ENCODE measurements around the gene RNF152. TPM values are rescaled to one million over a fixed set of nuclear protein-coding genes. Genes with fewer than 3 reads are reported as not detected.

RNF152 gene
- total RNA-seq, 1 experiment from 2014 or later, result 2.3 TPM

DNA sequence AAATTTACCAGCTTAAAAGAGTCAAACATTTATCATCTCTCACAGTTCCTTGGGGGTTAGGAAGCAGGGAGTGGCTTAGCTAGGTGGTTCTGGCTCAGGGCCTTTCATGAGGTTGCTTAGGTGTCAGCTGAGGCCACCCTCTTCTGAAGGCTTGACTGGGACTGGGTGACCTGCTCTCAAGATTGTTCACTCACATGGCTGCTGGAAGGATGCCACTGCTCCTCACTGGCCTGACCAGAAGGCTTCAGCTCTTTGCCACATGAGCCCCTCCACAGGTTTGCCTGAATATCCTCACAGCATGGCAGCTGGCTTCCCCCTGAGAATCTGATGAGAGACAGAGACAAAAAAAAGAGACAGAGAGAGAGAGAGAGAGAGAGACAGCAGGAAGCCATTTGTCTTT, 17.3 kb upstream of the RNF152 start:
- Histone ChIP-seq H2BK12ac (ENCODE audit: insufficient read length, low read depth, low read length) (no peak overlapping the region), H3K9ac (ENCODE audit: extremely low read depth, insufficient read length, low read length) (no peak overlapping the region), H2BK5ac (ENCODE audit: insufficient read length, low read length) (no peak overlapping the region), H3K14ac (ENCODE audit: insufficient read depth, low read length) (no peak overlapping the region; the same call in 1 of the 2 replicates), H3K4me2 (ENCODE audit: insufficient read depth, insufficient read length, low read length) (no peak overlapping the region), H2BK20ac (ENCODE audit: low read depth, low read length, poor library complexity, severe bottlenecking) (no peak overlapping the region), H3K27ac (ENCODE audit: insufficient read length, low read depth, low read length) (no peak overlapping the region), H3K4ac (ENCODE audit: low read depth, low read length) (no peak overlapping the region), H3K56ac (ENCODE audit: insufficient read length, low read depth, low read length) (no peak overlapping the region), H3K23ac (ENCODE audit: insufficient read length, low read depth, low read length) (no peak overlapping the region), H3K9me3 (ENCODE audit: control insufficient read depth, low read depth, low read length) (no peaks in the 10 kb centered on the region), H3K23me2 (ENCODE audit: insufficient read length, low read depth, low read length, poor library complexity, severe bottlenecking) (no peaks in the 10 kb centered on the region), H2BK15ac (ENCODE audit: low read depth, low read length) (no peak overlapping the region), H3K18ac (ENCODE audit: insufficient read length, low read depth, low read length) (no peak overlapping the region), H3K27me3 (ENCODE audit: insufficient read depth, low read length) (no peaks in the 10 kb centered on the region), H2AK5ac (ENCODE audit: insufficient read length, low read length) (no peak overlapping the region), H2AFZ (ENCODE audit: low read length) (no peak overlapping the region), H4K20me1 (ENCODE audit: control insufficient read depth, insufficient read depth, insufficient read length) (no peaks in the 10 kb centered on the region), H3K79me2 (ENCODE audit: insufficient read depth, low read length) (no peaks in the 10 kb centered on the region), H3K79me1 (ENCODE audit: insufficient read depth, low read depth, low read length, poor library complexity, severe bottlenecking) (no peaks in the 10 kb centered on the region), H4K5ac (ENCODE audit: insufficient read length, low read depth, low read length) (no peak overlapping the region), H3T11ph (ENCODE audit: low read length) (no peak overlapping the region), H2BK120ac (ENCODE audit: low read depth, low read length, poor library complexity, severe bottlenecking) (no peak overlapping the region), H3K4me1 (ENCODE audit: insufficient read depth, low read length) (no peaks in the 10 kb centered on the region), H4K8ac (replicated peaks; ENCODE audit: insufficient read length, low read depth, low read length) (no peak overlapping the region), H4K91ac (ENCODE audit: insufficient read length, low read depth, low read length) (no peak overlapping the region)
- TF ChIP-seq, protein P1, sequence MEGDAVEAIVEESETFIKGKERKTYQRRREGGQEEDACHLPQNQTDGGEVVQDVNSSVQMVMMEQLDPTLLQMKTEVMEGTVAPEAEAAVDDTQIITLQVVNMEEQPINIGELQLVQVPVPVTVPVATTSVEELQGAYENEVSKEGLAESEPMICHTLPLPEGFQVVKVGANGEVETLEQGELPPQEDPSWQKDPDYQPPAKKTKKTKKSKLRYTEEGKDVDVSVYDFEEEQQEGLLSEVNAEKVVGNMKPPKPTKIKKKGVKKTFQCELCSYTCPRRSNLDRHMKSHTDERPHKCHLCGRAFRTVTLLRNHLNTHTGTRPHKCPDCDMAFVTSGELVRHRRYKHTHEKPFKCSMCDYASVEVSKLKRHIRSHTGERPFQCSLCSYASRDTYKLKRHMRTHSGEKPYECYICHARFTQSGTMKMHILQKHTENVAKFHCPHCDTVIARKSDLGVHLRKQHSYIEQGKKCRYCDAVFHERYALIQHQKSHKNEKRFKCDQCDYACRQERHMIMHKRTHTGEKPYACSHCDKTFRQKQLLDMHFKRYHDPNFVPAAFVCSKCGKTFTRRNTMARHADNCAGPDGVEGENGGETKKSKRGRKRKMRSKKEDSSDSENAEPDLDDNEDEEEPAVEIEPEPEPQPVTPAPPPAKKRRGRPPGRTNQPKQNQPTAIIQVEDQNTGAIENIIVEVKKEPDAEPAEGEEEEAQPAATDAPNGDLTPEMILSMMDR (conservative IDR thresholded peaks at IDR 0.05), result no peak
- no peak for DNase-seq
- Mint-ChIP-seq H3K9me3 (no peaks in the 10 kb centered on the region; a peak in 1 of 5 replicates), H3K27me3 (ENCODE audit: low read depth) (no peaks in the 10 kb centered on the region), H3K27ac (no peak overlapping the region; a peak in 1 of 7 replicates), H3K36me3 (ENCODE audit: insufficient read depth in 1 of 3, low read depth in 3 of 3) (no peaks in the 10 kb centered on the region), H3K4me3 (no peak overlapping the region), H3K4me1 (peaks cover 4 to 11% of the 10 kb centered on the region in 2 experiments; a peak in 2 of 4 replicates)
